ENCODE data around the gene SPOP.
A peak's percentile ranks its signal among the peaks of the same experiment; 100 is the strongest.
"Not testable (repeated sequence)": the region's sequence is repeated elsewhere in the genome, so short reads cannot be mapped to it uniquely, and the experiment has no call there.

SPOP gene

DNA sequence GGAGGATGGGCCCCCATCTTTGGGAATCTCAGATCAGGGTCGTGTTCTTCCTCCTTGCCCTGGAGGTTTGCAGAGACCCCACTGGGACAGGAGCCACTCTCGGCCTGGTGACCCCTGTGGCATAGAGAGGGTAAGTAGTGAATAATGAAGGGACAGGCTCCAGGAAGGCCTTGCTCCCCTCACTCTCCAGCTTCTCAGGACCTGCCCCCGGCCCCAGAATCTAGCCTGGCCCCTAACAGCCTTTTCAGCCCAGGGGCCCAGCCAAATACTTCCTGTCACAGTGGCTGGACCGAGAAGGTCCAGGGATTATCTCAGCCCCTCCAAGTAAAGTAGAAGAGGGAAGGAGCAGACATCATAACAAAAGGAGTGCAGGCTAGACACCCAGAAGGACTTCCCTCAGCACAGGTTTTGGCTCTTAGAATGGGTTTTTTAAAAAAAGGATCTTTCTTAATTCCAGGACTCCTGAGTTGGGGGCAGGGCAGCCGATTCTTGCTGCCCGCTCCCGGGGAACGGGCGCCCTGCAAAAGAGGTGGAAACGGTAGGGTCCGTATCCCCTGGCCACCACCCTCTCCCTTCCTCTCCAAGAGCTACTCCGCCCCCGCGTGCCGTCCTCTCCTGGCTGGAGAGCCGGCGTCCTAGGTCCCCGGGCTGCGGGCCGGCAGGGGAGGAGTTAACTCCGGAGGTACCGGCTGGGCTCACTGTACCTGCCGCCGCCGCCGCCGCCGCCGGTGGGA lies 102.8 kb downstream of the SPOP start:
- no peak for DNase-seq (ENCODE audit: low read depth in 2 of 2, low spot score in 1 of 2)

DNA sequence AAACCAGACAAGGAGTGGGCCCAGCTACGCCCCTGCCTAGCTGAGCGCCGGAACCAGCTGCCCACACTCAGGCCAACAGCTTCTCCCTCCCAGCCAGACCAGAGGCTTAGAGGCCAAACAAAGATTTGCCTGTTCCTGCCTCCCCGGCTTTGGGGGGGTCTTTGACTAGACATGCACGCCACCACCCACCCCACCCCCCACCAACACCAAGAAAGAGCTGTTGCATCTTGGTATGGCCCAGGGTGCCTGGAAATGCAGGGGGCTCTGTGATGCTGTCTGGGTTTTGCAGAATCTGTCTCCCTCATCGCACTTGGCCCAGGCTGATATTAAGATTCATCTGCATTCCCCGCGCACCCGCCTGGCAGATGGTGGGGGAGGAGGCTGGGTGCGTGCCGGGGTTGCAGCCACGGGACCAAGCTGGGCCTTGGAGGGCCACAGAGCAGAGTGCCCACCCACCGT lies 103.5 kb downstream of the SPOP start:
- DNase-seq (ENCODE audit: low read depth in 2 of 2, low spot score in 1 of 2) = no peak

DNA sequence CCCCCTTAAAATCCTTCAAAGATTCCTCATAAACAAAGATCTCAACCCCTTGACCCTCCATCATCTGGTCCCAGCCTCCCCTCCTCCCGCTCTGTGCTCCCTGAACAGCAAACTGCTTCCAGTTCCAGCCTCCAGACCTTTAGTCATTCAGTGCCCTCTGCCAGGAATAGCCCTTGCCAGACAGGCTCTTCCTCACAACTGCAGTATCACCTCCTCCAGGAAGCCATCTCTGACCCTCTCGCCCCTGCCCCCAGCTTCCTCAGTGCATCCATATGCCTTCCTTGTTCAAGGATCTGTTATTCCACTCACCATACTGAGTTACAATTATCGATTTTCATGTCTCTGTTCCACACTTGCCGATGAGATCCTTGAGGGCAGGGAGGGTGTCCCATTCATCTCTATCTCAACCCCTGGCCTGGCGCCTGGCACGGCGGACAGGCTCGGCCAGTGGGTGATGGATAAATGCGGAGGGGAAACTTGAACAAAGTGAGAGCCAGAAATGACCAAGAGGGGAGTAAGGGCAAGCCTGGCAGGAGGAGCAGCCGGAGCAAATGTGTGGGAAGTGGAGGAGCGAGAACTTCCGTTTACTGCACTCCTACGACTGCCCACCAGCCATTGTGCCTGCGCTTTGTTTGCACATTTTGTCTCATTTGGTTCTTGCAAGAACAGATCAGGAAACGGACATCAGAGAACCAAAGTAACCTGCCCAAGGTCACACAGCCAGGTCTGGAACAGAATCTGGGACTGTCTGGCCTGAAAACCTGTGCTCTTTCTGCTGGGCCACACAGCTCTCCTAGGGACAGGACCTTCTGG lies 104.2 kb downstream of the SPOP start:
- no peak for DNase-seq (ENCODE audit: low read depth in 2 of 2, low spot score in 1 of 2)

DNA sequence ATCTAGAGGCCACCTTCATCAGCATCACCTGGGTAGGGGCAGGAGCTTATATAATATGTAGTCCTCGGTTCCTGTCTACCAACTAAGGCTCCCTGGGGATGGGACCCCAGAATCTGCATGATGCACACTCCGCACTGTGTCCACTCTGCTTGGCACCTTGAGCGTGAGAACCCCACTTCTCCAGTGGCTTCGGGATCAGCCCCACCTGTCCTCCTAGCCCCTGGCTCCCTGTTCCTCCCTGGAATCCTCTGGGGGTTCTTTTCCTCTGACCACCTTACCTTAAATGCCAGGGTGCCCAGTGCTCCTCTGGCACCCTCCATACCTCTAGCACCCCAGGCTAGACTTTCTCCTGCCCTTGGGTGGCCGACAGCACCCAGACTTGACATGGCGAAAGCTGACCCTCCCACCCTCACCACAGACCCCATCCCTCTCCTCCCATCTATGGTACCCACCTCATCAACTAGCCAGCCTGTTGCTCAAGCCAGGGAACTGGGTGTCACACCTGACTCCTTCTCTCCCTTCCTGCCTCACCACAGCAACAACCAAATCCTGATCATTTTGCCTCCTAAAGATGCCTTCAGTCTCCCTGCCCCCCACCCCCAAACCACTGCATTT lies 105.0 kb downstream of the SPOP start:
- DNase-seq (ENCODE audit: low read depth in 2 of 2, low spot score in 1 of 2) = no peak

DNA sequence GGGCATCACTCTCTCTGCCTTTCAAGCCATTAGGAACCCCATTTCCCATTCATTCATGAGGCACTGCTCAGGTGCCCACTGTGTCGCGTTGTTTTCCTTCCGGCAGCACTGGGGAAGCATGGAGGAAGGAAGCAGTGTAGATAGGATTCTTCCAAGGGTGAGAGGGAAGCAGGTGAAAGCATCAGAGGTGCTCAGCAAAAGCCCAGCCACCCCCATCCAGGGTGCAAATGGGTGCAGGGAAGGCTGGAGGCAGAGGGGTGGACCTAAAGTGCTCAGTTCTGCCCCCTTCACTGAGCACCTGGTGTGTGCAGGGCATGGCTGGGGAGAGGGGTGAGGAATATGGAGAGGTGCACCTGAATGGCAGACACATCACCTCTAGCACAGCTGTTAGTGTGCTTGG lies 105.7 kb downstream of the SPOP start:
- no peak for DNase-seq (ENCODE audit: low read depth in 2 of 2, low spot score in 1 of 2)

DNA sequence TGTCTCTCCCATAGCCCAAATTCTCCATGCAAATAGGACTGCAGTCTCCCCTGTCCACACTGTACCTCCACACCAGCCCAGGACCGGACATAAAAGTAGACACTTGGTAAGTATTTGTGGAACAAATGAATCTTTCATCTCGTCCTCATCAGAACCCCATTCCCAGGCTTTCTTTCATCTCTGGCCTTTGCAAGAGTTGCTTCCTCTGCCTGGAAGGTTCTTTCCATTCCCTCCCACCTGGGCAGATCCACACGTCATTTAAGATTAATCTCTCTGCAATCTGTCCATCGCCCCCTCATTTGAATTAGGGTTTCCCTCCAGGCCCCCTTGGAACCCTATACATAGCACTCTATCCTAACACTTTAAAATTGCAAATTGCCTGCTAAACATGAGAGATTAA lies 106.1 kb downstream of the SPOP start:
- DNase-seq (ENCODE audit: low read depth in 2 of 2, low spot score in 1 of 2) = no peak

DNA sequence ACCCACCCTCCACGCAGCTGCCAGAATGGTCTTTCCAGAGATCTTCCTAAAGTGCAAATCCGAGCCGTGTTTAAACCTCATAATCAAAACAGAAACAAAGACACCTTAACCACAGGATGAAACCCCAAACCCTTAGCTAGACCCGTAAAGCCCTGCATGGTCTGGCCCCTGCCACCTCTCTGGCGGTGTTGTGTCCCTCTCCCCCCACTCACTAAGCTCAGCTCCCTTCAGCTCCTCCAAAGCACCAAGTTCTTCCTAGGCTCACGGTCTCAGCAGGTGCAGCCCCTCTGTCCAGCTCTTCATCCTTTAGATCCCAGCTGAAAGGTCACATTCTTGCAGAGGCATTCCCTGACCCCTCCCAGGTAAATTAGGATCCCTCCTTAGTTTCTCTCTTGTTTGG lies 106.6 kb downstream of the SPOP start:
- DNase-seq (ENCODE audit: low read depth in 2 of 2, low spot score in 1 of 2) = no peak

DNA sequence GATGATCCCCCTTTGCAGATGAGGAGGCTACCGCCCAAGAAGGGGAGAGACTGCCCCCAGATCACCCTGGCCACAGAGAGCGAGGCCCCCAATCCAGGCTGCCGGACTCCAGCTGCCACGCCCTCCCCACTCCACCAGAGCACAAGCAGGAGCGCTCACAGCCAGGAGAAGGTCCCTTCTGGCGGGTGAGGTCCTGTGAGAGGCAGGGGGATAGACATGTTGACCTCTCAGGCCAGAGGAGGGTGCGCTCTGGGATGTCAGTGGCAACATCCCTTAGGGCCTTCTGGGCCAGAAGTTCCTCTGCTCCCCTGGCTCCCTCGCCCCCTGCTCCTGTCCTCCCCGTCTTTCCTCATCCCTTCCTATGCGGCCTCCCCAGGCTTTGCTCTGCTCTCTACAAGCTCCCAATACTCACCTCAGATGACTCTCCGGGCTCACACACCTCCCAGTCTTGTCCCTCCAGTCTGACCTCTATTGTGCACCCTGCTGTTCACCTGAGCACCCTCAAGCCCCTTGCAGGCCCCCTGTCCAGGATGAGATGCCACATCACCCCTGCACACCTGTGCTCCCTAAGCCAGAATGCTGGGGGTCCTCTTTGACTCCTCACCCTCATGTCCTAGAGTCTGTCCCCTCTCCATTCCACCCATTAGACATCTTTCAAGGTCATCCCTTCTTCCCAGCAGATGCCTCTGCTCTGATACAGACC lies 107.2 kb downstream of the SPOP start:
- no peak for DNase-seq (ENCODE audit: low read depth in 2 of 2, low spot score in 1 of 2)

DNA sequence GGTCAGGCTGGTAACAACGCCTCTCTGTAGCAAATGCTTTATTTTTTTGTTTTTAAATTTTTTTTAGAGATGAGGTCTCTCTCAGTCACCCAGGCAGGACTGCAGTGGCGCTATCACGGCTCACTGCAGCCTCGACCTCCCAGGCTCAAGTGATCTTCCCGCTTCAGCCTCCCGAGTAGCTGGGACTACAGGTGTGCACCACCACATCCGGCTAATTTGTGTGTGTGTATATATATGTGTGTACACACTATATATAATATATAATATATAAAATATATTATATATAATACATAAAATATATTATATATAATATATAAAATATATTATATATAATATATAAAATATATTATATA lies 109.2 kb downstream of the SPOP start:
- not testable (repeated sequence) for DNase-seq (ENCODE audit: low read depth in 2 of 2, low spot score in 1 of 2)

DNA sequence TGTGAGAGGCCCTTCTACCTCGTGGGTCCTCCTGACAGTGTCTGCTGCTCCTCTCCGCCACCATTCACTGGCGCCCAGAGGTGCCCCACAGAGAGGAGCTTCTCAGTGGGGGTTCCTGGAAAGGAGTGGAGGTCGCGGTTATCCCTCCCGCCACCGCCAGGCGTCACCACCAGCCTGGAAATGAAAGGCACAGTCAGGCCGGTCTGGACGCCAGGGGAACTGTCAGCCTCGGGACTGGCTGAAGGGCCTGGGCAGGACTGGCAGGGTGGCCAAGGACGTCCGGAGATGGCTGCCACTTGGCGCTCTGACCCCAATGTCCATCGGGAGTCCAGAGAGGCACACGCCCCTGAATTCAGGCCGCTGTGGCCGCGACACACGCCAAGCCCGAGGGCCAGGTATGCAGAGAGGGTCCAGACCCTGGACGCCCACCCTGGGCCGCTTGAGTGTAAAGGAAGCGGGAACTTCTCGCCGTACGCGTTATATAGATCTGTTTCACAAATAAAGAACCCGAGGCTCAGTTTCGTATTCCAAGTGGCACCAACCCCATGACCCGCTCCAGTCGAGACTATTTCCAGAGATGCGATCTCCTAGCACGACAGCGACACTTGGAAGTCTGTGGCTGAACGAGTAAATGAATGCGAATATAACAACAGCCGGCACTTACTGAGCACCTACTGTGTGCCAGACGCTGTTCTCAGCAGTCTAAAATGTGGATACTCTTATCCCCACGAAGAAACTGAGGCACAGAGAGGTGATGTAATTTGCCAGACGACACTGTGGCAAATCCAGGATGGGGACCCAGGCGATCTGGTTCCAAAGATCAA lies 109.8 kb downstream of the SPOP start:
- DNase-seq (ENCODE audit: low read depth in 2 of 2, low spot score in 1 of 2) = peak; percentile 53 to 71

DNA sequence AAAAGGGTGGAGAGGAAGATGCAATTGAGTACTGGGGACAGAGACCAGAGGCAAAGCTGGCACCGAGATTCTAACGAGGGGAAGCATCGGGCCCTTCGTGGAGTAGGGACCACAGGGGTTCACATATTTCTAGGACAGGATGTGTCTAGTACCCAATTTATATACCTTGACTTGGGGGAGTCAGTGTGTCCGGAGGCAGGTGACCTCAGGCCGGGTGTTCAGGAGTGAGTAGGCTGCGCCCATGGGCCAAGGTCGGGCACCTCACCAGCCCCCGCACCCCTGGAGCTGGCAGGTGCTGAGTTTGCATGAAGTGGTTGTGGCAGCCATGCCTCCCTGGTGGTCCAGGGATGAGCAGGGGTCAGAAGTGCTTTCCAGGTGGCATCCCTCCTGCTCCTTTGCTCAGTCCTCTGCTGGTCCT lies 110.8 kb downstream of the SPOP start:
- no peak for DNase-seq (ENCODE audit: low read depth in 2 of 2, low spot score in 1 of 2)

DNA sequence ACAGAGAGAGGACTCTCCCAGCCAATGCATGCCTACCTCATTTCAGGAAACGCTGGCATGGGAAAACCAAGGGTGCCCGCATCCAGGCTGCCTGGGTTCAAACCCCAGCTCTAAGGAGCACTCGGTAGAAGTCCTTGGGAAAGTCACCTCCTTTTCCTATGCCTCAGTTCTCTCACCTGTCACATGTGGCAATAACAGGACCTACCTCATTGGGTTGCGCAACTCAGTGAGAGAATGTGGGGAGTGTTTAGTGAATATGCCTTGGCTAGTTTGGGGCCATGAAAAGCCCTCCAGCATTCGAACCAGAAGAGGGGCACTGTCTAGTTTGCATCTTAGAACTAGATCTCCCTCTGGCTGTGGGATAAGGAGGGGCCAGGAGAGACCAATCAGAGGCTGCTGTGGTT lies 111.2 kb downstream of the SPOP start:
- no peak for DNase-seq (ENCODE audit: low read depth in 2 of 2, low spot score in 1 of 2)

DNA sequence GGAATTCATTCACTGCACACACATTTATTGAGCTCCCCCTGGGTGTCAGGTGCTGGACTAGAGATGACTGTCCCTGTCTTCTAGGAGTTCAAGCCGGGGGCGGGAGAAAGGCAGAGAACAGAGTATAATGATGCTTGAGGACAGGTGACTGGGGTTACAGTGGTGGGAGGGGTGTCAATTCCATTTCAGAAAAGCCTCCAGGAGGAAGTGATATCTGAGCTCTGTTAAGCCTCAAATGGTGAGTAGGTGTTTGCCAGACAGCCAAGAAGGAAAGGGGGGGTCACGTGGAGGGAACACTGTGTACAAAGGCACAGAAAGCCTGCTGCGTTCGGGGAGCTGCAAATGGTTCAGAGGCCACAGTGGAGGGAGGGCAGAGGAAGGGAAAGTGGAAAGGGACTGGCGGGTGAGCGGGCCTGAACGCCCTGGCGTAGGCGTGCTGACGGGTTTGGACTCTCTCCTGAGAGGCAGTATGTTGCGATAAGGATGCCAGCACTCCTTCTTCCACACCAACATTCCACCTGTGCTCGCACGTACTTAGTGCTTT lies 111.9 kb downstream of the SPOP start:
- DNase-seq (ENCODE audit: low read depth in 2 of 2, low spot score in 1 of 2) = no peak

DNA sequence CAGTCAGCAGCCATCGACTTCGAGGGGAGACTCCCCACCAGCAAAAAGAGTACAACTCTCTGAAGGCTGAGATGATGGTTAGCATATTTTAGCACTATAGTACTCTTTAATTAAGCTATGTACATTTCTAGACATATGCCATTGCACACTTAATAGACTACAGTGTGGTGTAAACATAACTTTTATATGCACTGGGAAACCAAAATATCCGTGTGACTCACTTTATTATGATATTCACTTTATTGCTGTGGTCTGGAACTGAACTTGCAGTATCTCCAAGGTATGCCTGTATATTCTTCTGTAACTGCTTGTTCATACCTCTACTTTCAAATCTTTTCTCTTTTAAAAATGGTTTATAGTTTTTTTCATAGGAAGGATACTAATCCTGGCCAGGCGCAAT lies 113.3 kb downstream of the SPOP start:
- no peak for DNase-seq (ENCODE audit: low read depth in 2 of 2, low spot score in 1 of 2)

DNA sequence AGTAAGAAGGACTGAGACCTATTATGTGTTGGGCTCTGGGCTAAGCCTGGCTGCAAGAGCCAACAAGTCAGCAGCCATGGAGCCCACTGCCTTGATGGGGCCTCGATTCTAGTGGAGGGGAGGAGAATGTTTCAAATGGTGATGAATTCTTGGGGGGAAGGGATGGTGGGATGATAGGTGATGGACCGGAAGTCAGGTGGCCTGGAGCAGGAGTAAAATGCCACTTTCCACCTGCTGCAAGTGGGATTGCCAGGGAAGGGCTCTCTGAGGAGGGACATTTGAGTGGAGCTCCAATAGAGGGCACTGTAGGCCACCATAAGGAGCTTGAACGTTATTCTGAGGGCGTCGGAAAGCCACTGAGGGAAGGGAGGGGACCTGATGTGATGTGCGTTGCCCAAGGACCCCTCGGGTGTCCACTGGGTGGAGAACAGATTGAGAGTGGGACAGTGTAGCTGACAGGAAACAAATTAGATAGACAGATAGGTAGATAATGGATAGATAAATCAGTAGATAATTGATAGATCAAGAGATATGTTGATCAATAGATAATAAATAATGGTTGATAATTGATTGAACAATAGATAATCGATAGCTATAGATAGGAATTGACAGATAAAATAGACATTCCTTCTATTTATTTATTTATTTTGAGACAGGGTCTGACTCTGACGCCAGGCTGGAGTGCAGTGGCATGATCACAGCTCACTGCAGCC lies 120.4 kb downstream of the SPOP start:
- DNase-seq (ENCODE audit: low read depth in 2 of 2, low spot score in 1 of 2) = no peak

DNA sequence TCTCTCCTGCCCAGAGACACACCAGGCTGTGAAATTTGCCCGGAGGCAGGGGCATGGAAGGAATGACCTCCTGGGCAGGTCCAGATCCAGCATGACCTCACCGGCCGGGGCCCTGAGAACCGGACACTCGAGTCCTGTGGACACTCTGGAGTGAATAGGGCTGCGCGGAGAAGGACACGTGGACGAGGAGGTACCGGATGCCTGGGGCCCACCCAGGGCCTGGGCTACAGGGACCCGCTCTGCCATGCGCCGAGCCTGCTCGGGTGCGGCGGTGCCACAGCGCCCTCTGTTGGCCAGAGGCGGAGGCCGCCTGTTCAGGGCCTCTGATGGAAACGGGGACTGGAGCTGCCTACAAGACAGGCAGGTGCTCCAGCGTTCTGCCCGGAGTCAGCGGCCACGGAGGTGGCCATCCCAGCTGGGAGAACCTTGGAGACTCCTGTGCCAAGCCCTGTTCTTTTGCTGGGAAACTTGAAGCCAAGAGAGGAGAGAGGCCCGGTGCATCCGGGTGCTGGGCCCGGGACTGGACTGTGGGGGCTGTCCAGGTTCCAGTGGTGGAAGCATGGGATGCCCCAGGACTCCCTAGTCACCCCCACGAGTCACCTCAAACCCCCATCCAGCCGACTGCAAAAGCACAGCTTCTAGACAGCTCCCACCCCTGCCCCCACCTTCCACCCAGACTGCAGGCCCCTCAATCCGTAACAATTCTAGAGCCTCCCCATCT lies 121.5 kb downstream of the SPOP start:
- peak; percentile 53 to 73 for DNase-seq (ENCODE audit: low read depth in 2 of 2, low spot score in 1 of 2)

DNA sequence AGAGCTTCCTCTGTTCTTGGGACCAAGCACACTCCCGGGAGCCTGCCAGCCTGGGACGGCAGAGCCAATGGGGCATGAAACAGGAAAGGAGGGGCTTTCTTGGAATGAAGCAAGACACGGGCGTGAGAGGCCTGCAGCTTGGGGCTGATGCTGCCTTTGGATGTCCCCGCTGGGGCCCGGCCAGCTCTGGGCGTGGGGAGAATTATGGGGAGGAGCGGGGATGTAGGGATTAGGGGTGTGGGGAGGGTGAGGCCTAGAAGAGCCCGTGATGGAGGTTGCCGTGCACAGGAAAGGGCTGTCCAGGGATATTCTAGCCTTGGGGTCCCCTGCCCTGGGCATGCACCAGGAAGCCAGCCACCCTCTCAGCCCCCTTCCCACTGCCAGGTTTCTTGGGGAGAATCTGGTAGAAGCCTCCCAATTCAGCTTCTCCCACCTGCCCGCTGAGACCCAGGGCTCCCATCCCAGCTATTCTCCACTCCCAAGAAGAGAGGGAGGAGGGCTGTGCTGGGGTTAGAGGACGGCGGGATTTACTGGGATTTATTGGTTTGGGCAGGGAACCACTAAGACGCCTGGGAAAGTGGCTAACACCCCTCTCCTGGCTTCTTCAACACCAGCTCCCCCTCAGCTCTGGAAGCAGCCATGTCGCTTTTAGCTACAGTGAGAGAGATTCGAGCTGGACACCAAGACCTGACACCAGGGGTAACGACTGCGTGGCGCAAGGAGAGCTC lies 122.2 kb downstream of the SPOP start:
- DNase-seq (ENCODE audit: low read depth in 2 of 2, low spot score in 1 of 2) = no peak

DNA sequence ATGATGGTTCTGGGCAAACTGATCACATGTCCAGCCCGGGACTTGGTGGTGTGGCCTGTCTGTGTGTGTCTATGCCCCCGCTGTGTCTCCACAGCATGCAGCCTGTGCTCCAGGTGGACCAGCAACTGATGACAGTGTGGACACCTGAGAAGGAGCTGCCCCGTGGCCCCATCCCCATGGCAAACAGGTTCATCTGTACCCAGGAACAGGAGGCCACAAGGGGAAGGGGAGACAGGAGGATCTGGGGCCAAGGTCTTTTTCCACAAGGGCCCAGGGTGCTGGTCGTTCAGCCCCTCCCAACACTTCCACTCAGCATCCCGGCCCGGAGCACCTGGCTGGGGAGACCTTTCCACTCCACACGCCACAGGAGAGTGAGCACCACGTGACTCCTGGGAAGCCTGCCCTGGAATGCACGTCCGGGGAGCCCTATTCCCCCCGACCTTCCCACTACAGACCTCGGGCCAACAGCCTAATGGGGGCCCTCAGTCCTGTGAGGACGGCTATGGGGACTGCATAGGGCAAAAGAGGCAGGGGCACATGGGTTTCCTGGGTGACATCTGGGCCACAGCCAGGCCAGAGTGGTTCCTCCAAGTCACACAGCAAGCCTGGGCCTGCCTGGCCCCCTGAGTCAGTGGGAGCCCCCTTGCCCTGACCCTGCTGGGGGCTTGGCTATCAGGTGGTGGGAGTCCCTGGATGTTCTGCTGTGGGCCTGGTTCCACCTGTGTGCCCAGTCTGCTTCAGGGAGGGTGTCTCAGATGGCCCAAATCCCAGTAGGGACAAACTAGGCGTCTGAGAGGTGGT lies 123.0 kb downstream of the SPOP start:
- no peak for DNase-seq (ENCODE audit: low read depth in 2 of 2, low spot score in 1 of 2)

Measured in stimulated activated CD8-positive, alpha-beta memory T cell treated with anti-CD3 and anti-CD28 coated beads, Interleukin-4, amount 100 ng/mL, for 1 hour (primary cell).